NCI-H2029 treated with DMSO at 0.1 percent for 48 hours (cell line): ENCODE data around the gene STK38L.

Source experiments
- DNase-seq: peaks from one replicate; lab custom pipeline; 2025; lab: John Stamatoyannopoulos, UW

The STK38L gene

DNA sequence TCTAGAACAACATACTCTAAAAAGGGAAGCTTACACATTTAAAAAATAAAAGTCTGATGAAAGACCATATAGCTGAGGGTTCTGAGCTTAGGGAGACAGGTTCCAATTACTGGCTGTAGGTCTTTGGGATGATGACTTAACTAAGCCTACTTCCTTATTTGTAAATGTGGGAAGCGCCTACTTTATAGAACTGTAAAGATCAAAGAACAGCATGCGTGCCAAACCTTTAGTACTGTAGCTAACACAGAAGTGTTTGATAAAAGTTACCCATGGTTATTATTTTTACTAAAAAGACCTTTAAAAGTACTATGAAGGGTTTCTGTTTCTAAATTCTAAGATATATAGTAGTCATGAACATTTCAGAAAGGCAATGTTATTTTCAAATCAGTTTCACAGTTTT lies 35.7 kb downstream of the STK38L start:
- no peak for DNase-seq

DNA sequence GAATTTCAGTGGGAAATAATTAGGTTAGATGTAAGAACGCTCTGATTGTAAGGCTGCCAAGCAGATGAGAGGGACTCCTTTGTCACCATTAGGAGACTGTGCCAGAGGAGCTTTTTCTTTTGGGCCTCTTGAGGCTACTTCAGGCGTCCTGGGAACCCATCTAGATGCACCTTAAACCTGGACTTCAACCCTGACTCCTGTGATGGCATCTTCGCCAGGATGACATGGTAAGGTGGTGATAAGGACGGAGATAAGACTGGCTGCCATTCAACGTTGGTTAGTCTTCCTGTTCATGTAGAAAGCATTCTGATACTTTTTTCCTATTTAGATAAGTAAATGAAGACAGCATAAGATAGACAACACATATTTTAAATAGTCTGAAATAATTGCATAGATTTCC lies 36.3 kb downstream of the STK38L start:
- DNase-seq: no peak

DNA sequence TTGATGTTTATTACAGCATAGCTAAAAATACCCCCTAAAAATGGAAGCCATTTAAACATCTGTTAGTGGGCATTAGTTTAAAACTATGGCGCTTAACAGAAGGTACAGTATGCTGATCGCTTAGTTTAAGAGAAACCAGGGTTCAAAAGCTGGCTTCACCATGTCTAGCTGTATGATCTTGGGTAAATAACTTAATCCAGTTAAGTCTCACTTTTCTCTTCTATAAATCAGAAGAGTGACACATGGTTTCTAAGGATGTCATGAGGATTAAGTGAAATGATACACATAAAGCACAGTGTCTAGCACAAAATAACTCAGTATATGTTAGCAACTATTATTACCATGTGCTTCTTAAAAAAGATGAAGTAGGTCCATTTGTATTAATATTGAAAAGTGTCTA lies 38.7 kb downstream of the STK38L start:
- DNase-seq: no peak

DNA sequence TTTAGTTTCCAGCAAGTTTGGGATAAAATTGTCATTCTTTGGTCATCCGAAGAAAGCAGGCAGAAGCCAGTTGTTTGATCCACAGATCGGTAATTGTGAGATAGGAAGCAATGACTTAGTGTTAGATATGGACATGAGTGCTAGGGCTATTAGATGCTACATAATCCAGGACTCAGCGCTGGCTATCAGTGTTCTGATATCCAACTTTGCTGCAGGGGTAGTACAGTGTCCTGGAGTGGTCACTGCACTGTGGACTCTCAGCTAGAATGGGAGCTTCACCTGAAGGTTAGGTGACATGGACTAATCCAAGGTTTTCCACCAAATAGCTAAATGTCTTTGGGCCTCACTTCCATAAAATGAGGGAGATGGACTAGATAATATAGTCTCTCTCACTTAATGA lies 39.9 kb downstream of the STK38L start:
- DNase-seq: no peak

DNA sequence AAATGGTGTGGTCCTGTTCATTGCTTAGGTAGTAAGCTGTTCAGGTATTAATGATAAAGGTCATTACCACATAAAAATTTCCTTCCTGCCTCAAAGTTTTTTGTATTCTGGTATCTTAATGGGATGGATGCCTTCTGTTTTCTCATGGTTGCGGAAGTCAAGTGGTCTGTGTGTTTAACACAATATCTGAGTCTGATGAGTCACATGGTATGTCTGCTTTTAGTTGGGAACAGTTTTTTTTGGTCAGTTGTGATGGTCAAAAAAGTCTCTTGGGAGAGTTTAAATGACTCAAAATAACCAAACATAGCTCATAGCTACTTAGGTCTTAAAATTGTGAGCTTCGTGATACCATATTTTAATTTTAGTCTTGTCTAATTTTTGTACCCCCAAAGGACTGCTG lies 40.7 kb downstream of the STK38L start:
- no peak for DNase-seq

DNA sequence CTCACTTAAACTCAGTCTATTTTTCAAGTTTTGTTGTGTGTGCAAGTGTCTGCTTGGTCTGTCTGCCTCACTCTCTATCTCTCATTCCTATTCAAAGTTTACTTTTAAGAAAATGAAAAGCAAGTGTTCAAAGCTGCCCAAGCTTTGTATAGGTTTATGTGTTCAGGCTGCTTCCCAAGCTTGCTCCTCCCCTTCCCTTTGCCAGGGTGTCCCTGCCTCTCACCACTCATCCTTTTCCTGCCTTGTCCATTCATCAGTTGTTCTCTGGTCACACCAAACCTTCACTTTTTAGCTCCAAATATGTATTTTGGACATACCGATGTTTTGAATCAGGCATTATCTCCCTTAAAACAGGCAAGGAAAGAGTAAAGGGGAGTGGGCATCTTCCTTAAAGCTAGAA lies 41.3 kb downstream of the STK38L start:
- DNase-seq: no peak

GRCh38 chr12:27289414-27289813 lies 45.3 kb downstream of the STK38L start:
- no peak for DNase-seq

DNA sequence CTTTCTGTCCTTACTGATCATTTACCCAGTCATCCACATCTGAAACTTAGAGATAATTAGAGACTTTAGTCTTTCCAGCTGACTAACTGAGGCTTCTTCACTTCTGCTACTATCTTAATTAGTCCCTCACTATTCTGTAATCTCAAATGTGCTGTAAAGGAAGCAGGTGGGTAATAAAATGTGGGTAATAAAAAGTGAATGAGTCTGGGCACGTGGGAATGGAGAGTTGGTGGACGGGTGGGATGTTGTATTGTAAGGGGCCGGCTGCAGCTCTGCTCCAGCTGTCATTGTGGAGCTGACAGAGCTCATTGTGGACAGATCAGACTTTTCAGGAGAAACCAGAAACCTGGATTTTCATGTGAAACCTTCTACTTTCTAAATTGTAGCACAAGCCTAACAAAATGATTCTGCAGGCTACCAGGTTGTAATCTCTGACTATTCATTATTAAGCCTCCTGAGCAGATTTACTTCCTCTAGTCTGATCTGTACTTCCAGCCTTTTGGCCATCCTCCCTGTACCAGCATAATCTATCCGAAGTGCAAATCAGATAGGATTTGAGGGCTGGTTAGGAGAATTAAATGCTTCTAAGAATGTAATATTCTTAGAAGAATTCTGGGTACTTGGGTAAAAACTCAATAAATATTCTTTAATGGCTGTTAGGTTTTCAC lies 46.5 kb downstream of the STK38L start:
- DNase-seq: no peak

GRCh38 chr12:27291862-27292261 lies 47.8 kb downstream of the STK38L start:
- no peak for DNase-seq

DNA sequence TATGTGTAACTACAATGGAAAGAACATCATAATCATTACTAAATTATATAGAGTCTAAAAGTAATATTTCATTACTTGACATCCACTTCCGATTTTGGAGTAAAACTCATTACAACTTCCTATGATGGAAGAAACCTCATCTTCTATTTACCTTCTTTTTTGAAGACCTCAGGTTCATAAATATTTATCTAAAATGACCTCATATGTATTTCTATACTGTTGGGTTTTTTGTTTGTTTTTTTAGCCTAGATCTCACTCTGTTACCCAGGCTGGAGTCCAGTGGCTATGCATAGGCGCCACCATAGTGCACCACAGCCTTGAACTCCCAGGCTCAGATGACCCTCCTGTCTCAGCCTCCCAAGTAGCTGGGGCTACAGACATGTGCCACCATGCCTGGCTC lies 48.6 kb downstream of the STK38L start:
- no peak for DNase-seq

DNA sequence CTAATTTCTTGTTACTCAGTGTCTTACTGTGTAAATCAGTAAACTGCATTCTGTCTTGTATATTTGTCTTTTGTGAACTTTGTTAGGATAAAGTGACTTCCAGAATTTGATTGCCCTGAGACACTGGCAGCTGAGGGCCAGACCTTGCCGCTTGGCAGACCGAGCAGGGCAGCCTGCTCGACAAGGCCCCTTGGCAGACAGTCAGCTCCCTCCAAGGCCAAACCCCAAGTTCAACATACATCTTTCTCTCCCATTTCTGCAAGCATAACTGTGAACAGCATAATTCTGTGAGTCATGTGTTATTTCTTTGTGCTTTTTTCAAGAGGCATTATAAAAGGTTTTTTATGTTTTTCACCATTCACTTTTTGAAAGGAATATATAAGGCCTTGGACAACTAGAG lies 49.4 kb downstream of the STK38L start:
- no peak for DNase-seq

DNA sequence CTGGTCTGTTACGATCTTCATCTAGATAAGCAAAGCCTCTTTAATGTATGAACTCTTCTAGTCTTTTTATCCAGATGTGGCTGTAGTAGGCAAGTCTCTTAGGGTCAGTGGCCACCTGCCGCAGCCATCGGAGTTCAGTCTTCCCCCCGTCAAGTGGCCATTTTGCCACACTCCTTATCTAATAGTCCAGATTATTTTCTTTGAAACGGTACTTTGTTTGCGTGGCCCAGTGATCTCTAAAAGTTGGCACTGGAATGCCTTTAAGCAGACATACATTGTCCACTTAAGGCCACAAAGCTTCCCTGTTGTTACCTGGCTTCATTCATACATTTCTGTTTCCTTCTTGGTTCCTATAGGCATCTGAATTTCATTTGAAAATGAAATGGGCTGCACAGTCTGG lies 52.6 kb downstream of the STK38L start:
- DNase-seq: no peak

GRCh38 chr12:27297566-27297965 lies 53.5 kb downstream of the STK38L start:
- DNase-seq: no peak

GRCh38 chr12:27299102-27299501 lies 55.0 kb downstream of the STK38L start:
- no peak for DNase-seq

DNA sequence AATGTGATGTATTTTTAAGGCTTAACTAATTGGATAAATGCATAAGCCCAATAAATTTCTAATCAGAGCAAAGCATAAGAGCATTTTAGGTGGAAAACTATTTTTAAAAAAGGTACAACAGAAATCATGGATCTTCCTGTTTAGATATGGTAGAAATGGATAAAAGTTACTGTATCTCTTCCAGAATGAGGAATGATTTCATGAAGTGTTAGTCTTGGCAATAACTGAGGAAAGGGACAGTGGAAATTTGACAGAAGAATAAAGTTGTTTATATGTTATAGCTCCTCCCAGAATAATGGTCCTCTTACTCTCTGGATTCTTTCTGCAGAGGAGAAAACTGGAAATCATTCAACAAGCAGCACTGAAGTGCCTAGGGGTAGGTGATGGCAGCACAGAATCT lies 56.1 kb downstream of the STK38L start:
- no peak for DNase-seq

GRCh38 chr12:27303139-27304111 lies 59.3 kb downstream of the STK38L start:
- peak; percentile 11 for DNase-seq

GRCh38 chr12:27304856-27305255 lies 60.8 kb downstream of the STK38L start:
- no peak for DNase-seq

DNA sequence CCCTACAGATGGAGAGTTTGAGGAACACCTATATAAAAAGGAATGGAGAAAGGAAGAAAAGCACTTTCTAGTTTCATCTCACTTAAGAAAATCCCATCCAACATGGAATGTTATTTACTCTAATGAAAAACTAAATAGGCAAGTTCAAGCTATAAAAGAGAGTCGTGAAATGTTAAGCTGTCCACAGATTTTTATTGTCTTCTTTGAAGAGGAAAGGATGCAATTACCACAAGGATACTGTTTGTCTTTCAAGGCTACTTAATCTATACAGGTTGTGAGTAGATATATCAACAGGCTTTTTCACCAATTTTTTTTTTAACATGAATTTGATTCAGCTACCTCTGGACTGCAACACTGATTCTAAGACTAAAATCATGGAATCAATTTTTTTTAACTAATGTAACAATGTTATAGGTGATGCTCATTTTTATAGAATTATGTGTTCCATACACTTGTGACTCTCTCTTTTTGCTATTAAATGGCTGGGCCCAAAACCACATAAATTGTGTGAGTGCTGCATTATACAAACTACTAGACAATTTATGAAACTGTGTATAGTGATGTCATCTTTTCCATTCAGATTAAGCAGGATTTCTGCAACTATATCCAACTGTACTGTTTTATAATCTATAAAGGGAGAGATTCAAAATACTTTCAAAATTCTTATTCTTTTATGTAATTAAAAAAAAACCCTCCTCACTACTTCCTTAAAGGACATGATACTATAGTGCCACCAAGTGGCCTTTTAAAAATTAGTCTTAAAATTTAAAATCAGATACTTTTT lies 61.8 kb downstream of the STK38L start:
- DNase-seq: peak; percentile 28

DNA sequence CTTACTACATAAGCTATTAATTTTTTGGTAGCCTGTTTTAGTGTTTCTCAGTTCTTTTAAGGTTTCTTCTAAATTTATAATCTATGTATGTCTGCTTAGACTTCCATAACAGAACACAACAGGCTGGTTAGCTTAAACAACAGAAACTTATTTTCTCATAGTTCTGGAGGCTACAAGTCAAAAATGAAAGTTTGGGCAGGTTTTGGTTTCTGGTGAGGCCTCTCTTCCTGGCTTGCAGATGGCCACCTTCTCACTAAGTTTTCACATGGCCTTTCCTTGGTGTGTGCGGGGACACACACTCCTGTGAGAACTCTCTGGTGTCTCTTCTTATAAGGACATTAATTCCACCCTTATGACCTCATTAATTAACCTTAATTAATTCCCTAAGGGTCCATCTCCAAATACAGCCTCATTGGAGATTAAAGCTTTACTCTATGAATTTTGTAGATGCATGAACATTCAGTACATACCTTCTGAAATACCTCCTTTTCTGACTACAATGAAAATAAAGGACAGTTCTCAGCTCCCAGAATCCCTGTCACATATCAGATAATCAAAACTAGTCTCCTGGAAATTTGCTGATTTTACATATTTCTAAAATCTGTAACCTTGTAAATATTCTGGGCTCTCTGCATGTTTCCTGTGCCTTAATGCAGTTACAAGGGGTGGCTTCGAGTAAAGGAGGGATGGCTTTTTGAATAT lies 65.4 kb downstream of the STK38L start:
- no peak for DNase-seq

DNA sequence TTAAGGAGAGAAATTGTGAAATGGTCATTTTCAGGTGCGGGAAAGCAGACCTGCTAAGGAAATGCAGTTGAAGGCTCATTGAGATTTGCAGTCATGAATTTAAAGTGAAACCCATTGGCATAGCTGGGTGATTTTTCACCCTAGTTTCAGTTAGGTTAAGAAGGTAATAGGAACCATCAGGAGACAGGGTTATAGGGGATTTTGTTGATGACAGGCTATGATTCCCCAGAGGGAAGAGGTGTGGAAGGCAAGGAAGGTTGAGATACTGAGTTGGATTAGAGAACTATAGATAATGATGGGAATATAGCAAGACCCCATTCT lies 65.9 kb downstream of the STK38L start:
- DNase-seq: no peak

DNA sequence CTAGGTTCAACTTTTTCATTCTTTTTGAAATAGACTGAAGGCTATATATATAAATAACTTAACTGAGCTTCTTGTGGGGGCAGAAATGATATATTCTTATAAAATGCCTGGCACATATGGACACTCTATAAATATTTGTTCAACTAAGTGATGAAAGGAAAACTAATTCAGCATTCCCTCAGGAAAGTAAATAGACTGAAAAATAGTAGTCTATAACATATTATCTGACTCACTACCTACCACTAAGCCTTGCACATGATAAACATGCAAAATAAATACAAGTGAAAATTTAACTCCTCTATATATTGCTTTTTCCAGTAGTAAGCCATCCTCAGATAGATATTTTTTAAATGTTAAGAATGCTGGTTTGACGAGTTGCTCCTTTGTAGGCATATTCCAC lies 72.9 kb downstream of the STK38L start:
- no peak for DNase-seq

GRCh38 chr12:27319409-27319808 lies 75.3 kb downstream of the STK38L start:
- DNase-seq: no peak
